GM08714 (cell line): Measurements from ENCODE around the gene SEC16A.

ENCODE experiments used
- H3K4me3 ChIP-seq: fragments of 200-500 bp; sonication (Bioruptor generic); 2 replicates; pipeline ENCODE4 v1.5.1; 2014; ENCODE audit warnings: mild to moderate bottlenecking, low read length, inconsistent platforms
- ZNF274 ChIP-seq: IDR thresholded peaks from 2 replicates; pipeline ENCODE4 v1.6.1; 2012; ENCODE audit warnings: mild to moderate bottlenecking, low read depth, low read length

SEC16A gene

GRCh38 chr9:136441681-136442245 lies 41.1 kb downstream of the SEC16A start:
- no peak for TF ChIP-seq ZNF274
- H3K4me3 ChIP-seq, result no peak overlapping the region

GRCh38 chr9:136441191-136441680 lies 41.6 kb downstream of the SEC16A start:
- no peak overlapping the region for H3K4me3 ChIP-seq
- TF ChIP-seq ZNF274, result no peak

- H3K4me3 ChIP-seq, result peak within 1 kb of the TSS; percentile 88
- no peak for TF ChIP-seq ZNF274
These were observed 43.1 kb downstream of the SEC16A start, which contains the start of gene INPP5E for GRCh38 chr9:136439481-136440408. Gene INPP5E (minus strand): TSS chr9:136439845. CDS start chr9:136439419, 426 bp downstream.

GRCh38 chr9:136438548-136439480 lies 44.0 kb downstream of the SEC16A start:
- no peak for TF ChIP-seq ZNF274
- H3K4me3 ChIP-seq, result peak overlapping the region; percentile 88

- no peak for TF ChIP-seq ZNF274
These were observed 44.8 kb downstream of the SEC16A start for GRCh38 chr9:136437839-136438547.

GRCh38 chr9:136437430-136437829 lies 45.4 kb downstream of the SEC16A start:
- TF ChIP-seq ZNF274, result no peak

More at GRCh38 chr9:136437839-136438547, 44.8 kb downstream of the SEC16A start:
- peak overlapping the region; percentile 88 for H3K4me3 ChIP-seq

GRCh38 chr9:136436055-136436634 lies 46.7 kb downstream of the SEC16A start:
- TF ChIP-seq ZNF274, result no peak
- no peak overlapping the region for H3K4me3 ChIP-seq

More at GRCh38 chr9:136437430-136437829, 45.4 kb downstream of the SEC16A start:
- H3K4me3 ChIP-seq, result peak overlapping the region; percentile 88; the same call in 1 of the 2 replicates

GRCh38 chr9:136434580-136435169 lies 48.2 kb downstream of the SEC16A start:
- no peak overlapping the region for H3K4me3 ChIP-seq
- no peak for TF ChIP-seq ZNF274

- no peak for TF ChIP-seq ZNF274
These were observed 48.8 kb downstream of the SEC16A start for GRCh38 chr9:136433849-136434579.

GRCh38 chr9:136433043-136433715 lies 49.7 kb downstream of the SEC16A start:
- no peak for TF ChIP-seq ZNF274
- no peak overlapping the region for H3K4me3 ChIP-seq

More at GRCh38 chr9:136433849-136434579, 48.8 kb downstream of the SEC16A start:
- no peak overlapping the region for H3K4me3 ChIP-seq

- no peak overlapping the region for H3K4me3 ChIP-seq
- no peak for TF ChIP-seq ZNF274
These were observed 50.2 kb downstream of the SEC16A start for GRCh38 chr9:136432591-136432990.
